ENCODE measurements around the gene DLG2. TPM values are rescaled to one million over a fixed set of nuclear protein-coding genes. Genes with fewer than 3 reads are reported as not detected.

DLG2 gene
- total and polyA plus RNA-seq, 4 donors, result 1.3 to 23.3 (median 10.9) TPM

DNA sequence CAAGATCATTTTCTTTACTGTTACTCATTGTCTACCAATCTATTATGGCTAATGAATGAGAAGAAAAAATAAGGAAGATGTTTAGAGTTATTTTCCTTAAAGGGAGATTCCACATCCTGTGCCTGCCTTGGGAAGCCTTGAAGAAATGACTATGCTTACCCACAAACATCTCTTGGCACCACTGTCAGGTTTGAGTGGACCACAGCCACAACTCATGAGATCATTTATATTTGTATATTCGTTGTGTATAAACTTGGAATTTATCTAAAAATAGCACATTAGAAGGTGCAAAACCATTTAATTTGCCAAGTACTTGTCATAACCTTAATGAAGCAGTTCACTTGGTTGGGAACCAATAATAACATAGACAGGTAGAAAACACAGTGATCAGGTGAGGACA is 740.8 kb downstream of the DLG2 start:
- 3 to 4% methylated on average over 1 of the region's 1 CpG for WGBS, 2 donors

GRCh38 chr11:84884836-84885235 is 742.3 kb downstream of the DLG2 start:
- ATAC-seq (ENCODE audit: low FRiP score) (no peak), DNase-seq (no peak)
- H3K9me3 ChIP-seq (ENCODE audit: control insufficient read depth, low read length), result no peaks in the 10 kb centered on the region
- no peaks in the 10 kb centered on the region for H3K4me1 ChIP-seq (ENCODE audit: control insufficient read depth in 1 of 2, insufficient read depth in 2 of 2, low read length in 2 of 2)
- intact Hi-C loops (cut with DNase I), result no loop called here
- WGBS, 2 donors, result 94 to 97% methylated on average over 2 of the region's 2 CpGs
- no peak overlapping the region for H3K27ac ChIP-seq (ENCODE audit: low read depth in 1 of 2, low read length in 2 of 2)
- no peak overlapping the region for H3K4me3 ChIP-seq (ENCODE audit: low read length in 2 of 2)
- H3K36me3 ChIP-seq (ENCODE audit: control insufficient read depth in 1 of 2, insufficient read depth in 2 of 2, low read length in 1 of 2), result no peaks in the 10 kb centered on the region
- H3K27me3 ChIP-seq (ENCODE audit: control insufficient read depth in 1 of 2, insufficient read depth in 2 of 2, low read length in 1 of 2), result no peaks in the 10 kb centered on the region

More for the DNA sequence above, 740.8 kb downstream of the DLG2 start:
- no peaks in the 10 kb centered on the region for H3K27me3 ChIP-seq (ENCODE audit: control insufficient read depth in 1 of 2, insufficient read depth in 2 of 2, low read length in 1 of 2)
- H3K4me3 ChIP-seq (ENCODE audit: low read length in 2 of 2), result no peak overlapping the region
- no peaks in the 10 kb centered on the region for H3K9me3 ChIP-seq (ENCODE audit: control insufficient read depth, low read length)
- no peaks in the 10 kb centered on the region for H3K4me1 ChIP-seq (ENCODE audit: control insufficient read depth in 1 of 2, insufficient read depth in 2 of 2, low read length in 2 of 2)
- DNase-seq, result no peak
- intact Hi-C loops (cut with DNase I), result no loop called here
- no peak for ATAC-seq (ENCODE audit: low FRiP score)
- H3K27ac ChIP-seq (ENCODE audit: low read depth in 1 of 2, low read length in 2 of 2), result no peak overlapping the region
- no peaks in the 10 kb centered on the region for H3K36me3 ChIP-seq (ENCODE audit: control insufficient read depth in 1 of 2, insufficient read depth in 2 of 2, low read length in 1 of 2)

GRCh38 chr11:84882056-84882455 is 745.1 kb downstream of the DLG2 start:
- Histone ChIP-seq H3K9me3 (ENCODE audit: control insufficient read depth, low read length) (no peaks in the 10 kb centered on the region), H3K27ac (ENCODE audit: low read depth in 1 of 2, low read length in 2 of 2) (no peak overlapping the region), H3K4me3 (ENCODE audit: low read length in 2 of 2) (no peak overlapping the region), H3K4me1 (ENCODE audit: control insufficient read depth in 1 of 2, insufficient read depth in 2 of 2, low read length in 2 of 2) (no peaks in the 10 kb centered on the region), H3K36me3 (ENCODE audit: control insufficient read depth in 1 of 2, insufficient read depth in 2 of 2, low read length in 1 of 2) (no peaks in the 10 kb centered on the region), H3K27me3 (ENCODE audit: control insufficient read depth in 1 of 2, insufficient read depth in 2 of 2, low read length in 1 of 2) (no peaks in the 10 kb centered on the region)
- DNase-seq (no peak), ATAC-seq (ENCODE audit: low FRiP score) (no peak)
- intact Hi-C loops (cut with DNase I), result no loop called here
- WGBS, 2 donors, result 11 to 23% methylated on average over 2 of the region's 2 CpGs

DNA sequence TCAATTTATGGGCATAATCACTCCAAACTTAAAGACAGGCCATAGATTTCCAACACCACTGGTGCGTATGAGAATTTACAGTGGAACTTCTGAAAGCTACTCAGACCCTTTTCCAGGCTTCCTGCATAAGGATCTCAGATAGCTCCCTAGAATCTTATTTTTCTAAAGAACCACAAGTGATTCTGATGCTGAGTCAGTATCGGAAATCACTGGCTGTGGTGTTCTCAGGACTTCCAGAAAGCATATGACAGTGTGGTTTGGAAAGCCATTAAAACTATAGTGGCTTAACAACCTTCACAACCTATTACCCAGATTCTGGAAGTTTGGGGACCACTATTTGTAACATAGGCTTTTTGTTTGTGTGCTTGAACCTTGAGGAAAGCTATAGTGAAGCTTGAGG is 756.0 kb downstream of the DLG2 start:
- WGBS, 2 donors, result 89 to 94% methylated on average over 2 of the region's 2 CpGs
- DNase-seq (no peak), ATAC-seq (ENCODE audit: low FRiP score) (no peak)
- H3K36me3 ChIP-seq (ENCODE audit: control insufficient read depth in 1 of 2, insufficient read depth in 2 of 2, low read length in 1 of 2), result no peaks in the 10 kb centered on the region
- no peaks in the 10 kb centered on the region for H3K27me3 ChIP-seq (ENCODE audit: control insufficient read depth in 1 of 2, insufficient read depth in 2 of 2, low read length in 1 of 2)
- intact Hi-C loops (cut with DNase I), result no loop called here
- H3K4me3 ChIP-seq (ENCODE audit: low read length in 2 of 2), result no peak overlapping the region
- no peak overlapping the region for H3K27ac ChIP-seq (ENCODE audit: low read depth in 1 of 2, low read length in 2 of 2)
- H3K9me3 ChIP-seq (ENCODE audit: control insufficient read depth, low read length), result no peaks in the 10 kb centered on the region
- H3K4me1 ChIP-seq (ENCODE audit: control insufficient read depth in 1 of 2, insufficient read depth in 2 of 2, low read length in 2 of 2), result no peaks in the 10 kb centered on the region

DNA sequence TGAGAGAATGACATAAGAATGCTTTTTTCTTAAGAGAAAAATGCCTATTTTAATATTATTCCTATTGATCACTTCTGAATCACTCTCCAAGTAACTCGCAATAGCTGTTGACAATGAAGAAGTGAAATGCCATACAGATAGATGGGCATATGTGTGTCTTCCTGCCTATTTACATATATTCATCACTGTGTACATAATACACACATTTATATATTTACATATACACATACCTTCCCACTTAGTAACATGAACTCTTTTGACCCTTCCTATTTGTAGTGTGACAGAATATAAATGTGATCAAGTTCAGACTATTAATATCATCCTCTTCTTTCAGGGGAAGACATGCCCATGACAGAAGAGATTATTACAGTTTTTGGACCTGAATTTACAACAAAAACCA is 756.7 kb downstream of the DLG2 start:
- H3K4me3 ChIP-seq (ENCODE audit: low read length in 2 of 2), result no peak overlapping the region
- WGBS, 2 donors, result 78 to 91% methylated on average over 1 of the region's 1 CpG
- intact Hi-C loops (cut with DNase I), result no loop called here
- H3K4me1 ChIP-seq (ENCODE audit: control insufficient read depth in 1 of 2, insufficient read depth in 2 of 2, low read length in 2 of 2), result no peaks in the 10 kb centered on the region
- DNase-seq, result no peak
- no peaks in the 10 kb centered on the region for H3K9me3 ChIP-seq (ENCODE audit: control insufficient read depth, low read length)
- no peaks in the 10 kb centered on the region for H3K27me3 ChIP-seq (ENCODE audit: control insufficient read depth in 1 of 2, insufficient read depth in 2 of 2, low read length in 1 of 2)
- no peak for ATAC-seq (ENCODE audit: low FRiP score)
- no peak overlapping the region for H3K27ac ChIP-seq (ENCODE audit: low read depth in 1 of 2, low read length in 2 of 2)
- H3K36me3 ChIP-seq (ENCODE audit: control insufficient read depth in 1 of 2, insufficient read depth in 2 of 2, low read length in 1 of 2), result no peaks in the 10 kb centered on the region

DNA sequence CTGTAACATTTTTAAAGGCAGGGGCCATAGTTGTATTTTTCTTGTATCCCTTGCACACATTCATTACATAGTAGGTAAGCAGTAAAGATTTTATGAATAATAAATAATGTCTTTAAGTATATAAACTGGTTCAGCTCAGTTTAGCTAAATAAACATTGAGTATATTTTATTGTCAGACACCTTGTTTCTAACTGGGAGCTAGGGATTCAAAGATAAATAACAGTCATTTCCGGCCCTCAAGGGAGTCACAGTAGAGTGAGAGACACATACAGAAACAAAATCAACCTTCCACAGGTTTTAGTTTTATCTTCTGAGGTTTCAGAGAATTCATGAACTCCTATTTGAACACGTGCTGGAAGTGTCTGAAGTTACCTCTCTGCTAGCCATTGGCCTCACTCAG is 760.2 kb downstream of the DLG2 start:
- Histone ChIP-seq H3K4me3 (ENCODE audit: low read length in 2 of 2) (no peak overlapping the region), H3K27me3 (ENCODE audit: control insufficient read depth in 1 of 2, insufficient read depth in 2 of 2, low read length in 1 of 2) (no peaks in the 10 kb centered on the region), H3K36me3 (ENCODE audit: control insufficient read depth in 1 of 2, insufficient read depth in 2 of 2, low read length in 1 of 2) (no peaks in the 10 kb centered on the region), H3K4me1 (ENCODE audit: control insufficient read depth in 1 of 2, insufficient read depth in 2 of 2, low read length in 2 of 2) (no peaks in the 10 kb centered on the region), H3K9me3 (ENCODE audit: control insufficient read depth, low read length) (no peaks in the 10 kb centered on the region), H3K27ac (ENCODE audit: low read depth in 1 of 2, low read length in 2 of 2) (no peak overlapping the region)
- DNase-seq, result no peak
- intact Hi-C loops (cut with DNase I), result no loop called here
- WGBS, 2 donors, result 43 to 51% methylated on average over 2 of the region's 2 CpGs
- no peak for ATAC-seq (ENCODE audit: low FRiP score)

DNA sequence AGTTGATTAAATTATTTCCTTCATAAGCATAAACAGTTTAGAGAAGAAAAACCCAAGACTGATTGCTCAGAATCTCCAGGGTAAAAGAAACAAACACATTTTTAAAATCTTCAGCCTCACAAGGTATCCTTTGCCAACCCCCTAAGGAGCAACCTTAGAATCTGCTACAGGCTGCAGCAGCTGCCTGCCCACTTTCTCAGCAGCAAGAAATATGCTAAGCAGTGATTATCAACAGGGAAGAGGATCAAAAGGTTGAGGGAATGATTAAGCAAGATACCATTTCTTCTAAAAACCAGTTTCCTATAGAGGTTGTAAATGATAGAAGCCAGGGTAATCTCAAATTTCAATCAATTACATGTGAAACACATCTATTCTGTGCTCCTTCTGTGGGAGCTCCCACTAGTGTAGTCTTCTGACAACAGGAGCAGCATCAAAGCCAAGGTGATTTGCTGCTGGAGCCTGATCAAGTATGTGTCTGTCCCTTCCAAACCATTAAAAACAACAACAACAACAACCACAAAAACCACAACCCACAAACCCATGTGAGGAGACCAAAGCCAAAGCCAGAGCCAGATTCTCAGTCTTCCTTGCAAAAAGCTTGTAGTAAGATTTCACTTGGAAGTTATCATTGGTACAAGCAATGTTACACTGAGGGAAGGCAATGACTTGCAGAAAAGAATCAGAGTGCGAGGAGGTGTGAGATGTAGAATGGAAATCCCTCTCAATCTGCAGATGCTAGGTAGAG is 761.2 kb downstream of the DLG2 start:
- Histone ChIP-seq H3K27ac (ENCODE audit: low read depth in 1 of 2, low read length in 2 of 2) (no peak overlapping the region), H3K9me3 (ENCODE audit: control insufficient read depth, low read length) (no peaks in the 10 kb centered on the region), H3K4me1 (ENCODE audit: control insufficient read depth in 1 of 2, insufficient read depth in 2 of 2, low read length in 2 of 2) (no peaks in the 10 kb centered on the region), H3K36me3 (ENCODE audit: control insufficient read depth in 1 of 2, insufficient read depth in 2 of 2, low read length in 1 of 2) (no peaks in the 10 kb centered on the region), H3K27me3 (ENCODE audit: control insufficient read depth in 1 of 2, insufficient read depth in 2 of 2, low read length in 1 of 2) (no peaks in the 10 kb centered on the region), H3K4me3 (ENCODE audit: low read length in 2 of 2) (no peak overlapping the region)
- ATAC-seq (ENCODE audit: low FRiP score) (no peak), DNase-seq (no peak)
- intact Hi-C loops (cut with DNase I), result no loop called here
- WGBS, 2 donors, result 79 to 96% methylated on average over 1 of the region's 1 CpG

GRCh38 chr11:84865257-84865656 is 761.9 kb downstream of the DLG2 start:
- Histone ChIP-seq H3K27me3 (ENCODE audit: control insufficient read depth in 1 of 2, insufficient read depth in 2 of 2, low read length in 1 of 2) (no peaks in the 10 kb centered on the region), H3K4me3 (ENCODE audit: low read length in 2 of 2) (no peak overlapping the region), H3K27ac (ENCODE audit: low read depth in 1 of 2, low read length in 2 of 2) (no peak overlapping the region), H3K4me1 (ENCODE audit: control insufficient read depth in 1 of 2, insufficient read depth in 2 of 2, low read length in 2 of 2) (no peaks in the 10 kb centered on the region), H3K36me3 (ENCODE audit: control insufficient read depth in 1 of 2, insufficient read depth in 2 of 2, low read length in 1 of 2) (no peaks in the 10 kb centered on the region), H3K9me3 (ENCODE audit: control insufficient read depth, low read length) (no peaks in the 10 kb centered on the region)
- intact Hi-C loops (cut with DNase I), result no loop called here
- DNase-seq (no peak), ATAC-seq (ENCODE audit: low FRiP score) (no peak)

- ATAC-seq (ENCODE audit: low FRiP score), result no peak
- intact Hi-C loops (cut with DNase I), result no loop called here
These were observed 769.4 kb downstream of the DLG2 start for GRCh38 chr11:84857746-84858145.

More at GRCh38 chr11:84857746-84858145, 769.4 kb downstream of the DLG2 start:
- no peak for DNase-seq
- no peaks in the 10 kb centered on the region for H3K36me3 ChIP-seq (ENCODE audit: control insufficient read depth in 1 of 2, insufficient read depth in 2 of 2, low read length in 1 of 2)
- no peaks in the 10 kb centered on the region for H3K27me3 ChIP-seq (ENCODE audit: control insufficient read depth in 1 of 2, insufficient read depth in 2 of 2, low read length in 1 of 2)
- H3K4me1 ChIP-seq (ENCODE audit: control insufficient read depth in 1 of 2, insufficient read depth in 2 of 2, low read length in 2 of 2), result no peaks in the 10 kb centered on the region
- no peaks in the 10 kb centered on the region for H3K9me3 ChIP-seq (ENCODE audit: control insufficient read depth, low read length)
- no peak overlapping the region for H3K4me3 ChIP-seq (ENCODE audit: low read length in 2 of 2)
- H3K27ac ChIP-seq (ENCODE audit: low read depth in 1 of 2, low read length in 2 of 2), result no peak overlapping the region

Data from aorta (tissue), 5 donors.